Heart right ventricle (tissue), 16 donors: Measurements from ENCODE around the gene AGPS. TPM values are rescaled to one million over a fixed set of nuclear protein-coding genes. Genes with fewer than 3 reads are reported as not detected.

Source experiments
- ATAC-seq, 8 donors: fragments of 200-7000 bp; cut with Tn5 transposase; one replicate each; pipeline ENCODE4 v1.9.1; 2020; ENCODE audit warnings: mild to moderate bottlenecking in 8 of 8, moderate library complexity in 8 of 8, moderate number of reproducible peaks in 1 of 8
- DNase-seq, 2 donors: peaks; one replicate each; pipeline ENCODE4 v3.0.0-alpha.2; 2020
- H3K27ac ChIP-seq, 10 donors: fragments of 200-600 bp; sonication (generic) in 2 of 10; one replicate each; pipeline versions ENCODE4 v1.5.0 to v1.8.0; 2020 to 2022; ENCODE audit warnings: mild to moderate bottlenecking in 3 of 10
- H3K27me3 ChIP-seq, 7 donors: fragments of 200-600 bp; one replicate each; pipeline ENCODE4 v1.8.0; 2021 to 2022; ENCODE audit warnings: mild to moderate bottlenecking in 2 of 7
- H3K36me3 ChIP-seq, 9 donors: fragments of 200-600 bp; sonication (generic) in 1 of 9; one replicate each; pipeline versions ENCODE4 v1.5.0 to v1.8.0; 2020 to 2022; ENCODE audit warnings: mild to moderate bottlenecking in 2 of 9
- H3K4me1 ChIP-seq, 9 donors: fragments of 200-600 bp; sonication (generic) in 1 of 9; one replicate each; pipeline versions ENCODE4 v1.5.0 to v1.8.0; 2020 to 2022; ENCODE audit warnings: mild to moderate bottlenecking in 4 of 9
- H3K4me3 ChIP-seq, 10 donors: fragments of 200-600 bp; sonication (generic) in 2 of 10; one replicate each; pipeline versions ENCODE4 v1.5.0 to v1.8.0; 2020 to 2022; ENCODE audit warnings: mild to moderate bottlenecking in 7 of 10, moderate library complexity in 2 of 10
- H3K9me3 ChIP-seq, 11 donors: fragments of 200-600 bp in 10 of 11; sonication (generic) in 2 of 11; one replicate each; pipeline versions ENCODE4 v1.5.0 to v1.8.0; 2013 to 2022; ENCODE audit warnings: mild to moderate bottlenecking in 2 of 11, control low read depth in 1 of 11, moderate library complexity in 1 of 11
- CTCF ChIP-seq, 9 donors: fragments of 200-600 bp; sonication (generic) in 2 of 9; IDR thresholded peaks; one replicate each; pipeline versions ENCODE4 v1.5.0 to v1.8.0; 2021 to 2022; ENCODE audit warnings: antibody characterized with exemption in 9 of 9, mild to moderate bottlenecking in 5 of 9, moderate library complexity in 1 of 9
- WGBS, 2 donors: extraction: QIAGEN DNeasy Blood & Tissue Kit; methylation state at CpG; one replicate each; pipeline ENCODE4 v1.1.7; 2013; ENCODE audit warnings: inconsistent platforms in 1 of 2; 5-methylcytosine and 5-hydroxymethylcytosine counted together
- intact Hi-C, 10 donors: fragments of 100-400 bp; cut with DNase I; formaldehyde crosslinking; loops; one replicate each; pipeline versions ENCODE4 v1.11.1 to v1.14.2; 2022
- polyA plus RNA-seq, 2 donors: library from polyadenylated mRNA; stranded (reverse); fragments of 200-250 nt; gene quantifications; one replicate each; pipeline ENCODE4 v1.2.3, GENCODE V29; 2013
- total RNA-seq, 10 donors: library from RNA; stranded (reverse); fragmentation: NEBNext Ultra II Directional in 3 of 10; extraction: Animal tissue kit (Norgen Biotek cat#: 25700) in 3 of 10; gene quantifications; one replicate each; pipeline versions ENCODE4 v1.2.1 to v1.2.4, GENCODE V29; 2021 to 2023
- donor health status: Arrhythmogenic right ventricular cardiomyopathy.
- donor health status: ischemic (EF 13 %, LVEDD 7.1; RV severe dilation, severe dysfunction).
- donor health status: healthy with polysubstance abuse.
- donor health status: DM: no; HTN: yes; CAD: no.
- donor health status: DM: no; HTN: no; CAD: no.
- donor health status: ischemic (EF 25% LVEDD 6.9; RV normal size, moderate dysfunction).
- donor health status: ischemic (EF 25% LVEDD 5.7; RV mildly dilated, moderate dysfunction).
- donor health status: healthy.
- donor health status: DM: yes; HTN: yes; CAD: no.
- donor health status: Ischemic cardiomyopathy.
- donor health status: ischemic (EF 35%, LVEDD 5.7; RV mildly dilated, moderate dysfunction).
- donor health status: nonischemic (EF 11% LVEDD 7.7; RV severe dilation, severe dysfunction).
- donor health status: DM: yes; HTN: yes; CAD: no.
- donor health status: PGD.
- donor health status: ischemic (EF 29% LVEDD 5.4; RV normal size, mild dysfunction).
- donor health status: nonischemic (EF 23%, LVEDD 6.1; RV moderate dilation, normal function).

AGPS gene
- total and polyA plus RNA-seq, 12 donors, result 4.6 to 32.0 (median 28.4) TPM

GRCh38 chr2:177532567-177532966, 140.0 kb downstream of the AGPS start:
- DNase-seq (no peak), ATAC-seq (no peak)
- Histone ChIP-seq H3K4me3 (no peak overlapping the region), H3K27ac (no peak overlapping the region), H3K27me3 (no peaks in the 10 kb centered on the region), H3K36me3 (peaks cover 0 to 1% (median 0%) of the 10 kb centered on the region in 9 donors), H3K4me1 (no peaks in the 10 kb centered on the region), H3K9me3 (no peaks in the 10 kb centered on the region)
- TF ChIP-seq CTCF (IDR thresholded peaks at IDR 0.05), result no peak
- 96 to 100% methylated on average over 1 of the region's 1 CpG for WGBS, 2 donors
- intact Hi-C loops, result no loop called here

- intact Hi-C loops, result no loop called here
- H3K4me3 ChIP-seq, result no peak overlapping the region
- H3K27me3 ChIP-seq, result no peaks in the 10 kb centered on the region
- ATAC-seq, result no peak
- DNase-seq, result no peak
- H3K4me1 ChIP-seq, result no peaks in the 10 kb centered on the region
- H3K36me3 ChIP-seq, result peaks cover 0 to 7% (median 0%) of the 10 kb centered on the region in 9 donors
- no peak overlapping the region for H3K27ac ChIP-seq
- no peaks in the 10 kb centered on the region for H3K9me3 ChIP-seq
- TF ChIP-seq CTCF (IDR thresholded peaks at IDR 0.05), result no peak
Observed at GRCh38 chr2:177533253-177533652, 140.7 kb downstream of the AGPS start.

DNA sequence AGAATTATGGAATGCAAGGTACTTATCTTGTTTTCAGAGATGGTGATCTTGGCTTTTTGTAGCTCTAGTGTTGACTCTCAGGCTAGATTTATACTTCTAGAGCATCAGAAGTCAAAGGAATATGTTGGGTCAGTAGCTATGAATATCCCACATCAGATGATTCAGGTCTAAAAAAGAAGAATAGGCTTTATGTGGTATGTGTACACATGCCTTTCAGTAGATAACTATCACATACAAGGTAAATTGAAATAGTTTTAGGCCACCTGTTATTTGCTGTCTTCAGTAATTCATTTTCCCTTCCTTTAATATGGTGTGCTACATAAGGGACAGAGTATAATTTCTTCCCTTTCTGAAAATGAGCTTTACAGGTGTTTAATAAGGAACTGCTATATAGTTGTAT, 142.4 kb downstream of the AGPS start:
- intact Hi-C loops, result no loop called here
- Histone ChIP-seq H3K27me3 (no peaks in the 10 kb centered on the region), H3K9me3 (no peaks in the 10 kb centered on the region), H3K36me3 (peaks cover 0 to 17% (median 0%) of the 10 kb centered on the region in 9 donors), H3K4me1 (no peaks in the 10 kb centered on the region), H3K4me3 (no peak overlapping the region), H3K27ac (no peak overlapping the region)
- no peak for TF ChIP-seq CTCF (IDR thresholded peaks at IDR 0.05)
- ATAC-seq (no peak), DNase-seq (no peak)

GRCh38 chr2:177535958-177536504, 143.5 kb downstream of the AGPS start:
- DNase-seq, result no peak
- Histone ChIP-seq H3K27me3 (no peaks in the 10 kb centered on the region), H3K4me1 (no peaks in the 10 kb centered on the region), H3K4me3 (no peak overlapping the region), H3K36me3 (peaks cover 0 to 23% (median 0%) of the 10 kb centered on the region in 9 donors), H3K9me3 (no peaks in the 10 kb centered on the region), H3K27ac (no peak overlapping the region)
- no peak for TF ChIP-seq CTCF (IDR thresholded peaks at IDR 0.05)
- intact Hi-C loops, result no loop called here
- WGBS, 2 donors, result 76 to 86% methylated on average over 3 of the region's 3 CpGs
- ATAC-seq, result no peak
